K562 (cell line): ENCODE data around the gene SND1. TPM values are rescaled to one million over a fixed set of nuclear protein-coding genes. Genes with fewer than 3 reads are reported as not detected.

Experiments
- CHD4 ChIP-seq: fragments of 200-600 bp; sonication (generic); IDR thresholded peaks from 3 replicates; pipeline ENCODE4 v1.6.1; 2012; ENCODE audit warnings: low read depth, mild to moderate bottlenecking, mixed read lengths, low read length, inconsistent platforms; ENCODE audit not compliant: insufficient read depth, insufficient replicate concordance, poor library complexity, severe bottlenecking
- E2F3 ChIP-seq: fragments of 250-450 bp; sonication (Bioruptor Pico); IDR thresholded peaks from 2 replicates; pipeline ENCODE4 v1.4.0; 2020; ENCODE audit warnings: mild to moderate bottlenecking
- GABPB1 ChIP-seq: sonication (generic); formaldehyde crosslinking; IDR thresholded peaks from 2 replicates; pipeline ENCODE4 v1.8.0; 2022; ENCODE audit warnings: mild to moderate bottlenecking, missing genetic modification reagents
- HMG20B ChIP-seq: fragments of 250-450 bp; sonication (Bioruptor Pico); IDR thresholded peaks from 2 replicates; pipeline ENCODE4 v1.5.0; 2021; ENCODE audit warnings: mild to moderate bottlenecking
- KAT2B ChIP-seq: IDR thresholded peaks from one replicate; pipeline ENCODE4 v1.6.1; 2012; ENCODE audit warnings: low read depth, mild to moderate bottlenecking, control low read depth, inconsistent platforms, low read length, moderate library complexity
- MYC ChIP-seq, 2 experiments: fragments of 250-450 bp in 1 of 2; sonication (Bioruptor Pico) in 1 of 2; IDR thresholded peaks; 2 replicates each; pipeline versions ENCODE4 v1.5.1 to v1.6.1; 2012 to 2021; ENCODE audit warnings: low read depth in 2 of 2, borderline replicate concordance in 1 of 2, improper control_type of control experiment in 1 of 2, low read length in 1 of 2, mild to moderate bottlenecking in 1 of 2, moderate library complexity in 1 of 2
- POLR2A ChIP-seq: fragments of 450-650 bp; conservative IDR thresholded peaks from 2 replicates; pipeline ENCODE4 v1.6.1; 2016
- PTBP1 ChIP-seq: fragments of 200-400 bp; formaldehyde crosslinking; IDR thresholded peaks from 2 replicates; pipeline ENCODE4 v1.6.1; 2017; ENCODE audit warnings: low read depth, low read length
- TEAD1 ChIP-seq, 2 experiments: fragments of 450-650 bp in 1 of 2; sonication (generic) in 1 of 2; formaldehyde crosslinking; IDR thresholded peaks; 2 replicates each; pipeline versions ENCODE4 v1.4.0 to v1.8.0; 2020 to 2022; ENCODE audit warnings: mild to moderate bottlenecking in 2 of 2, missing genetic modification reagents in 1 of 2
- ZFP1 ChIP-seq: fragments of 450-650 bp; formaldehyde crosslinking; IDR thresholded peaks from 2 replicates; pipeline ENCODE4 v1.4.0; 2020; ENCODE audit warnings: mild to moderate bottlenecking, mixed read lengths
- ZNF24 ChIP-seq: fragments of 450-650 bp; IDR thresholded peaks from 2 replicates; pipeline ENCODE4 v1.6.1; 2016
- polyA plus RNA-seq, 8 experiments: library from polyadenylated mRNA; depleted of rRNA in 4 of 8; stranded (reverse) in 5 of 8; unstranded in 3 of 8; fragments of >200 nt; fragmentation: Nextera tagmentation in 2 of 8; fragmentation: Illumina TruSeq in 1 of 8; extraction: Ambion mirVana in 2 of 8; extraction: Trizol in 1 of 8; gene quantifications; 2 replicates each; pipeline versions ENCODE4 v1.2.1 to v1.2.3, GENCODE V29; 2011 to 2014; ENCODE audit warnings: inconsistent platforms in 1 of 8, missing spikeins in 1 of 8
- total RNA-seq, 7 experiments: library from RNA; depleted of rRNA in 6 of 7; stranded (reverse); fragments of >200 nt in 6 of 7; fragmentation: Illumina TruSeq in 2 of 7; extraction: Trizol in 2 of 7; gene quantifications; 2 replicates each; pipeline versions ENCODE4 v1.2.1 to v1.2.3, GENCODE V29; 2011 to 2021; ENCODE audit warnings: low replicate concordance in 1 of 7
- TF ChIP-seq, protein P1 (sequence below): fragments of 450-650 bp; IDR thresholded peaks from 2 replicates; pipeline ENCODE4 v1.6.1; 2018; ENCODE audit not compliant: partially characterized antibody
- TF ChIP-seq, protein P2 (sequence below): fragments of 200-800 bp; sonication (Bioruptor generic); IDR thresholded peaks from 2 replicates; pipeline ENCODE4 v1.6.1; 2017; ENCODE audit warnings: missing genetic modification characterization, missing compliant biosample characterization
- TF ChIP-seq, protein P3 (sequence below): sonication (generic); formaldehyde crosslinking; IDR thresholded peaks from 2 replicates; pipeline ENCODE4 v1.8.1; 2023; ENCODE audit warnings: missing genetic modification reagents, mild to moderate bottlenecking, borderline replicate concordance
- TF ChIP-seq, protein P4 (sequence below): conservative IDR thresholded peaks from 2 replicates; pipeline ENCODE4 v1.6.1; 2011; ENCODE audit warnings: low read depth, mild to moderate bottlenecking, low read length; ENCODE audit not compliant: control insufficient read depth

Gene SND1
- total and polyA plus RNA-seq, 9 of the 15 experiments (the other 6 are each of a cell fraction or from before 2014, with no cell fraction given): 46.5 to 307 (median 191) TPM

DNA sequence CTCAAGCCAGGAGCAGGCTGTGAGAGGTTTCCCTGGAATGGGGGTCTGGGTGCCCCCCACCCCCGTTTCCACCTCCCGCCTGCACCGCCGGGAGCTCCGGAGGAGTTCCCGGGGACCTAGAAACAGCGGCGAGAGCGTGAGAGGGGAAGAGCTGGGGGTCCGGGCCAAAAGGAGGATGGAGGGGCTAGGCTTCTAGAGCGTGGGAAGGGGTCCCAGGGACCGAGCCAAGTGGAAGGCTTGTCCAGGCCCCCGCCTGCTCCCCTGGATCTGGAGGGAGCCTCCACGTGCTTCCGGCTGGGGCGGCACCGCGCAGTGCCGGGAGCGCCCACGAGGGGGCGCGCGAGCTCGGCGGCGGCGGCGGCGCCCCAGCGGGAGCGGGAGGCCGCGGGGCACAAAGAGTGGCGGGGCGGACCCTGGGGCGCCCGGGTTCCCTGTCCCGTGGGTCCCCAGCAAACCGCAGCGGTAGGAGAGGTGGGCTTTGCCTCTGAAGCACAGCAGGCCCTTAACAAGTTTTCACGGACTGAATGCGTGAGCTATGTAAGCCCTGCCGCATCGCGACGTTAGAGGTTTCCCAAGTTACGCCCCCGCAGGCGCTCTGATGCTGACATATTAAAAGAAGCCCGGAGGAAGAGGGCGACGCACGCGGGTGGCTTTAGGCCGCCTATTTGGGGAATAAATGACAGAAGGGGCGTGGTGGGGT is 483.7 kb downstream of the SND1 start (continued):
- 0 out of 2 replicates have a peak, but pooled peaks have one; percentile 13 for TF ChIP-seq E2F3 (CRISPR knock-in tag)
- TF ChIP-seq KAT2B: no peak
- TF ChIP-seq, protein P1, sequence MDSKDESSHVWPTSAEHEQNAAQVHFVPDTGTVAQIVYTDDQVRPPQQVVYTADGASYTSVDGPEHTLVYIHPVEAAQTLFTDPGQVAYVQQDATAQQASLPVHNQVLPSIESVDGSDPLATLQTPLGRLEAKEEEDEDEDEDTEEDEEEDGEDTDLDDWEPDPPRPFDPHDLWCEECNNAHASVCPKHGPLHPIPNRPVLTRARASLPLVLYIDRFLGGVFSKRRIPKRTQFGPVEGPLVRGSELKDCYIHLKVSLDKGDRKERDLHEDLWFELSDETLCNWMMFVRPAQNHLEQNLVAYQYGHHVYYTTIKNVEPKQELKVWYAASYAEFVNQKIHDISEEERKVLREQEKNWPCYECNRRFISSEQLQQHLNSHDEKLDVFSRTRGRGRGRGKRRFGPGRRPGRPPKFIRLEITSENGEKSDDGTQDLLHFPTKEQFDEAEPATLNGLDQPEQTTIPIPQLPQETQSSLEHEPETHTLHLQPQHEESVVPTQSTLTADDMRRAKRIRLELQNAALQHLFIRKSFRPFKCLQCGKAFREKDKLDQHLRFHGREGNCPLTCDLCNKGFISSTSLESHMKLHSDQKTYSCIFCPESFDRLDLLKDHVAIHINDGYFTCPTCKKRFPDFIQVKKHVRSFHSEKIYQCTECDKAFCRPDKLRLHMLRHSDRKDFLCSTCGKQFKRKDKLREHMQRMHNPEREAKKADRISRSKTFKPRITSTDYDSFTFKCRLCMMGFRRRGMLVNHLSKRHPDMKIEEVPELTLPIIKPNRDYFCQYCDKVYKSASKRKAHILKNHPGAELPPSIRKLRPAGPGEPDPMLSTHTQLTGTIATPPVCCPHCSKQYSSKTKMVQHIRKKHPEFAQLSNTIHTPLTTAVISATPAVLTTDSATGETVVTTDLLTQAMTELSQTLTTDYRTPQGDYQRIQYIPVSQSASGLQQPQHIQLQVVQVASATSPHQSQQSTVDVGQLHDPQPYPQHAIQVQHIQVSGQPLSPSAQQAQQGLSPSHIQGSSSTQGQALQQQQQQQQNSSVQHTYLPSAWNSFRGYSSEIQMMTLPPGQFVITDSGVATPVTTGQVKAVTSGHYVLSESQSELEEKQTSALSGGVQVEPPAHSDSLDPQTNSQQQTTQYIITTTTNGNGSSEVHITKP: peak; percentile 41
- TF ChIP-seq GABPB1 (CRISPR knock-in tag): peak; percentile 91
- no peak for TF ChIP-seq POLR2A
- TF ChIP-seq, protein P2, sequence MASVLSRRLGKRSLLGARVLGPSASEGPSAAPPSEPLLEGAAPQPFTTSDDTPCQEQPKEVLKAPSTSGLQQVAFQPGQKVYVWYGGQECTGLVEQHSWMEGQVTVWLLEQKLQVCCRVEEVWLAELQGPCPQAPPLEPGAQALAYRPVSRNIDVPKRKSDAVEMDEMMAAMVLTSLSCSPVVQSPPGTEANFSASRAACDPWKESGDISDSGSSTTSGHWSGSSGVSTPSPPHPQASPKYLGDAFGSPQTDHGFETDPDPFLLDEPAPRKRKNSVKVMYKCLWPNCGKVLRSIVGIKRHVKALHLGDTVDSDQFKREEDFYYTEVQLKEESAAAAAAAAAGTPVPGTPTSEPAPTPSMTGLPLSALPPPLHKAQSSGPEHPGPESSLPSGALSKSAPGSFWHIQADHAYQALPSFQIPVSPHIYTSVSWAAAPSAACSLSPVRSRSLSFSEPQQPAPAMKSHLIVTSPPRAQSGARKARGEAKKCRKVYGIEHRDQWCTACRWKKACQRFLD (CRISPR knock-in tag): 0 out of 2 replicates have a peak, but pooled peaks have one; percentile 41
- peak; percentile 98 for TF ChIP-seq MYC (IDR thresholded peaks at IDR 0.05; ENCODE audit: low read depth, low read length)
- no peak for TF ChIP-seq MYC (CRISPR knock-in tag; IDR thresholded peaks at IDR 0.05; ENCODE audit: borderline replicate concordance, low read depth)
- peak; percentile 24; the same call in 1 of the 2 replicates for TF ChIP-seq ZNF24
- no peak for TF ChIP-seq CHD4
- TF ChIP-seq ZFP1 (CRISPR knock-in tag): no peak
- peak in 1 of 2 experiments; percentile 91; a peak in 2 of 4 replicates for TF ChIP-seq TEAD1 (CRISPR knock-in tag; IDR thresholded peaks at IDR 0.05)
- TF ChIP-seq, protein P3, sequence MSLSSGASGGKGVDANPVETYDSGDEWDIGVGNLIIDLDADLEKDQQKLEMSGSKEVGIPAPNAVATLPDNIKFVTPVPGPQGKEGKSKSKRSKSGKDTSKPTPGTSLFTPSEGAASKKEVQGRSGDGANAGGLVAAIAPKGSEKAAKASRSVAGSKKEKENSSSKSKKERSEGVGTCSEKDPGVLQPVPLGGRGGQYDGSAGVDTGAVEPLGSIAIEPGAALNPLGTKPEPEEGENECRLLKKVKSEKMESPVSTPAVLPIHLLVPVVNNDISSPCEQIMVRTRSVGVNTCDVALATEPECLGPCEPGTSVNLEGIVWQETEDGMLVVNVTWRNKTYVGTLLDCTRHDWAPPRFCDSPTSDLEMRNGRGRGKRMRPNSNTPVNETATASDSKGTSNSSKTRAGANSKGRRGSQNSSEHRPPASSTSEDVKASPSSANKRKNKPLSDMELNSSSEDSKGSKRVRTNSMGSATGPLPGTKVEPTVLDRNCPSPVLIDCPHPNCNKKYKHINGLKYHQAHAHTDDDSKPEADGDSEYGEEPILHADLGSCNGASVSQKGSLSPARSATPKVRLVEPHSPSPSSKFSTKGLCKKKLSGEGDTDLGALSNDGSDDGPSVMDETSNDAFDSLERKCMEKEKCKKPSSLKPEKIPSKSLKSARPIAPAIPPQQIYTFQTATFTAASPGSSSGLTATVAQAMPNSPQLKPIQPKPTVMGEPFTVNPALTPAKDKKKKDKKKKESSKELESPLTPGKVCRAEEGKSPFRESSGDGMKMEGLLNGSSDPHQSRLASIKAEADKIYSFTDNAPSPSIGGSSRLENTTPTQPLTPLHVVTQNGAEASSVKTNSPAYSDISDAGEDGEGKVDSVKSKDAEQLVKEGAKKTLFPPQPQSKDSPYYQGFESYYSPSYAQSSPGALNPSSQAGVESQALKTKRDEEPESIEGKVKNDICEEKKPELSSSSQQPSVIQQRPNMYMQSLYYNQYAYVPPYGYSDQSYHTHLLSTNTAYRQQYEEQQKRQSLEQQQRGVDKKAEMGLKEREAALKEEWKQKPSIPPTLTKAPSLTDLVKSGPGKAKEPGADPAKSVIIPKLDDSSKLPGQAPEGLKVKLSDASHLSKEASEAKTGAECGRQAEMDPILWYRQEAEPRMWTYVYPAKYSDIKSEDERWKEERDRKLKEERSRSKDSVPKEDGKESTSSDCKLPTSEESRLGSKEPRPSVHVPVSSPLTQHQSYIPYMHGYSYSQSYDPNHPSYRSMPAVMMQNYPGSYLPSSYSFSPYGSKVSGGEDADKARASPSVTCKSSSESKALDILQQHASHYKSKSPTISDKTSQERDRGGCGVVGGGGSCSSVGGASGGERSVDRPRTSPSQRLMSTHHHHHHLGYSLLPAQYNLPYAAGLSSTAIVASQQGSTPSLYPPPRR (CRISPR knock-in tag): 0 out of 2 replicates have a peak, but pooled peaks have one; percentile 28
- TF ChIP-seq HMG20B: no peak
- TF ChIP-seq PTBP1: no peak
- TF ChIP-seq, protein P4, sequence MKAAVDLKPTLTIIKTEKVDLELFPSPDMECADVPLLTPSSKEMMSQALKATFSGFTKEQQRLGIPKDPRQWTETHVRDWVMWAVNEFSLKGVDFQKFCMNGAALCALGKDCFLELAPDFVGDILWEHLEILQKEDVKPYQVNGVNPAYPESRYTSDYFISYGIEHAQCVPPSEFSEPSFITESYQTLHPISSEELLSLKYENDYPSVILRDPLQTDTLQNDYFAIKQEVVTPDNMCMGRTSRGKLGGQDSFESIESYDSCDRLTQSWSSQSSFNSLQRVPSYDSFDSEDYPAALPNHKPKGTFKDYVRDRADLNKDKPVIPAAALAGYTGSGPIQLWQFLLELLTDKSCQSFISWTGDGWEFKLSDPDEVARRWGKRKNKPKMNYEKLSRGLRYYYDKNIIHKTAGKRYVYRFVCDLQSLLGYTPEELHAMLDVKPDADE: peak; percentile 81
